Measurements from ENCODE around the gene RILPL2.
"Not testable (repeated sequence)": the region's sequence is repeated elsewhere in the genome, so short reads cannot be mapped to it uniquely, and the experiment has no call there.

Gene RILPL2

GRCh38 chr12:123449249-123449733, 12.8 kb upstream of the RILPL2 start:
- DNase-seq = no peak

- no peak for DNase-seq
Observed at GRCh38 chr12:123446333-123446713, 9.8 kb upstream of the RILPL2 start.

GRCh38 chr12:123445388-123446332, 9.2 kb upstream of the RILPL2 start:
- DNase-seq = no peak

GRCh38 chr12:123444092-123445026, 7.9 kb upstream of the RILPL2 start:
- DNase-seq = no peak

- no peak for DNase-seq
Observed at GRCh38 chr12:123442774-123443173, 6.3 kb upstream of the RILPL2 start.

GRCh38 chr12:123441523-123442164, 5.2 kb upstream of the RILPL2 start:
- DNase-seq = no peak

GRCh38 chr12:123435636-123436016, 858 bp downstream of the RILPL2 start:
- DNase-seq = peak; percentile 23

GRCh38 chr12:123433615-123434014, 2.9 kb downstream of the RILPL2 start:
- DNase-seq = no peak

GRCh38 chr12:123431951-123432817, 4.3 kb downstream of the RILPL2 start:
- DNase-seq = peak; percentile 67

GRCh38 chr12:123429101-123429500, 7.4 kb downstream of the RILPL2 start:
- DNase-seq = not testable (repeated sequence)

GRCh38 chr12:123428591-123428990, 7.9 kb downstream of the RILPL2 start:
- no peak for DNase-seq

GRCh38 chr12:123427036-123427769, 9.3 kb downstream of the RILPL2 start:
- peak; percentile 80 for DNase-seq

- DNase-seq = no peak
Observed at GRCh38 chr12:123421314-123421713, 15.2 kb downstream of the RILPL2 start.

- DNase-seq = no peak
Observed at GRCh38 chr12:123410041-123410412, 26.5 kb downstream of the RILPL2 start.

GRCh38 chr12:123409284-123410040, 27.0 kb downstream of the RILPL2 start:
- DNase-seq = not testable (repeated sequence)

GRCh38 chr12:123408619-123409018, 27.9 kb downstream of the RILPL2 start:
- DNase-seq = not testable (repeated sequence)

- not testable (repeated sequence) for DNase-seq
Observed at GRCh38 chr12:123407934-123408333, 28.6 kb downstream of the RILPL2 start.

- not testable (repeated sequence) for DNase-seq
Observed at GRCh38 chr12:123407269-123407668, 29.2 kb downstream of the RILPL2 start.

- no peak for DNase-seq
Observed at GRCh38 chr12:123404581-123404980, 31.9 kb downstream of the RILPL2 start.
